Left hindlimb (tissue), 1 donor: ENCODE measurements around the gene DIABLO.
"Not testable (repeated sequence)": the region's sequence is repeated elsewhere in the genome, so short reads cannot be mapped to it uniquely, and the experiment has no call there.

Source experiments
- DNase-seq: peaks from one replicate; pipeline ENCODE4 v3.0.0-alpha.2; 2018

DIABLO gene

DNA sequence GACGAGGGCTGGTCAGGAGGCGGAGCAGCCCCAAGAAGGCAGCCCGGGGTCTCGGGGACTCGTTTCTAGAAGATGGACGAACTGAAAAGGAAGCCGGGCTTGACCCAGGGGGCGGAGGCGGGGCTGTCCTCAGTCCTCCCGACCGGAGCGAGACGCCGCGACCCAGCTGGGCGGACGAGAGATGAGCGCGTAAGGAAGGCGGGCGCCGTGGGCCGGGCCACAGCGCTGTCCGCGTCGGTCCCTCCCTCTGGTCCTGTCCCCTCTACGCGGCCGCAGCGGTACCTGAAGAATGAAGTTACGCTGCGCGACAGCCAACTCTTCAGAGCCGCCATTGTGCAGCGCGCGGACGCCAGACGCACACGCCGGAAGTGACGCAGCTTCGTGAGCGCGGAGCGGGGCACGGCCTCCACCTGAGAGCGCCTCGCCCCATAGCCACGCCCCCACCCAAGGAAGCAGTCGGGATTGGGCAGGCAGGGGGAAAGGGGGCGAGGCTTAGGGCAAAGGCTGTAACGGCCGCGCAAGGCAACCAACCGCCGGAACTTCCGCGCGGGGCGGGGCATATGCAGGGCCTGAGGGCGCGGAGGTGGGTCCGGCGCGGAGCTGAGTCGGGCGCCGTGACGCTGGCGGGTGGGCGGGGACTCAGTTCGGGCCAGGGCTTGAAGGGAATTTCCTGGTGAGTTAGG lies at the start of gene DIABLO:
DIABLO (minus strand) TSS at position 370 of the 683 bp plus-strand sequence; CDS start at position 332, 38 bp downstream.
- DNase-seq = peak; percentile 100

DNA sequence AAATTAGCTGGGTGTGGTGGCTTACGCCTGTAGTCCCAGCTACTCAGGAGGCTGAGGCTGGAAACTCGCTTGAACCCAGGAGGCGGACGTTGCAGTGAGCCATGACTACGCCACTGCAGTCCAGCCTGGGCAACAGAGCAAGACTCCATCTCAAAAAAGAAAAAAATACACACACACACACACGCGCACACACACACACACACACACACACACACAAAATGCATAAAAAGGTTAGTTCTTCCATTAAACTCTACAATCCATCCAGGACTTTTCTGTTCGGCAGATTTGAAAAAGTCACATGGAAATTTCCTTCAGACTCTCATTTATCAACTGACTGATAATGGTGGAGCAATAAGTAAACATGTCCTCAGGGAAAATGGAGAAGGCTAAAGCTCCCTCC lies 49.6 kb upstream of the DIABLO start:
- DNase-seq = no peak

DNA sequence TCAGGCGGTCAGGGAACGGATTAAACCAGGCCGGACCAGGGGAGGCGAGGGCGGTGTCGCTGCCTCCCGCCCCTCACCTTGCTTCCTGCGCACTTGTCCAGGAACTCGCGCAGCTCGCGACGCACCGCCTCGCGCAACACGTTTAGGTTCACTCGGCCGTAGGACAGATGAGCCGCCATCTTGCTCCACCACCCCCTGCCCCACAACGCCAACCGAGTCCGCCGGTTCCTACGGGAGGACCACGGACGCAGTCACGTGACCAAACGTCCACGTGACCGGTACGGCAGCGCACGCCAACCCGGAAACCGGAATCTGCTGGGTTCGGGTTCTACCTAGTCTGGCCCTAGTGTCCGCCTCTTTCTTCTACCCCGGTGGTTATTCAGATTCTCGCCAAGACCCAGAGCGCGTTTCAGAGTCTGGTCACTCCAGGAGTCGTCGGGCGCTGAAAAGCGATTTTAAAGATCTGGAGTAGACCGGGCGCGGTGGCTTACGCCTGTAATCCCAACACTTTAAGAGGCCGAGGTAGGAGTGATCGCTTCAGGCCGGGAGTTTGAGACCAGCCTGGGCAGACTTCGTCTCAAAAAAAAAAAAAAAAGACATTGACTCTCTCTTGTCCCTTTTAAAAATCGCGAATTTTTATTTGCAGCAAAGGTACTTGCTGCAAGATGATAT lies 40.5 kb upstream of the DIABLO start, which contains the start of gene VPS33A:
VPS33A (minus strand) TSS at position 265 of the 672 bp plus-strand sequence; CDS start at position 179, 86 bp downstream.
- DNase-seq = peak; percentile 98

DNA sequence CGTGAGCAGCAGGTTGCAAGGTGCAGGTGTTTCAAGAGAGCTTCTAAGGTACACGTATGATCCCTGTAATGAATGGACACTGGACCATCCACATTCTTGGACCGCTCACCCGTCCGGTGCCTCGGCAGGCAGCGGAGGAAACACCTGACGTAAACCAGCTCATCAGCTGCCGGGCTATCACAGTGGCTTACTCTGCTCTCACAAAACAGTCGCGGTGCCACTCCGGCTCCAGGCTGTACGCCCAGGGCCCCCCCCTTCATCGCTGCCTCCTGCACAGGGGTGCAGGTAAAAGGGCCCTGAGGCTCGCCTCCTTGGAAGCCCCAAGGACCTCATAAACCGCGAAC lies 40.0 kb upstream of the DIABLO start:
- DNase-seq = no peak

DNA sequence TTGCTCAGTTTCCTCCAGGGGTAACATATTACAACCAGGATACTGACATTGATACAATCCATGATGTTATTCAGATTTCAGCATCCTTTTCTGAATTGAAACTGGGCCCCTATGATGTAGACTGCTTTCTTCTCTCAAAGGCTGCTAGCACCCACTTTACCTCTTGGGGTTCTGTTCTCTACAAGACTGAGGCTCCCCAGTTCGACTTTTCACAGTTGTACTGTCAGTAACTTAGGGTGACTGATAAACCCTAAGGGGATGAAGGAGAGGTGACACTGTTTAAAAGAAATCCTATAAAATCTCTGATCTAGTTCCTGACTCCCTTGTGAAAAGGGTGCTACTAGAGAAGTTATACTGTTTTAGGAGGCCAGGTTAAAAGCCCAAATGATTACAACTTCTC lies 39.6 kb upstream of the DIABLO start:
- no peak for DNase-seq

DNA sequence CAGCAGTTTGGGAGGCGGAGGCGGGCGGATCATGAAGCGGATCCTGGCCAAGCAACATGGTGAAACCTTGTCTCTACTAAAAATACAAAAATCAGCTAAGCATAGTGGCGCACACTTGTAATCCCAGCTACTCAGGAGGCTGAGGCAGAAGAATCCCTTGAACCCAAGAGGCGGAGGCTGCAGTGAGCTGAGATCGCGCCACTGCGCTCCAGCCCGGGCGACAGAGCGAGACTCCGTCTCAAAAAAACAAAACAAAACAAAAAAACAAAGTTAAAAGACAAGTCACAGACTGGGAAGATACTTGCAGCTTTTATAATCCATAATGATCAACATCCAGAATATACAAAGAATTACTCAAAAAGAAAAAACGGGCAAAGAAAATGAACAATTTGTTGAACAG lies 34.9 kb upstream of the DIABLO start:
- DNase-seq = not testable (repeated sequence)

DNA sequence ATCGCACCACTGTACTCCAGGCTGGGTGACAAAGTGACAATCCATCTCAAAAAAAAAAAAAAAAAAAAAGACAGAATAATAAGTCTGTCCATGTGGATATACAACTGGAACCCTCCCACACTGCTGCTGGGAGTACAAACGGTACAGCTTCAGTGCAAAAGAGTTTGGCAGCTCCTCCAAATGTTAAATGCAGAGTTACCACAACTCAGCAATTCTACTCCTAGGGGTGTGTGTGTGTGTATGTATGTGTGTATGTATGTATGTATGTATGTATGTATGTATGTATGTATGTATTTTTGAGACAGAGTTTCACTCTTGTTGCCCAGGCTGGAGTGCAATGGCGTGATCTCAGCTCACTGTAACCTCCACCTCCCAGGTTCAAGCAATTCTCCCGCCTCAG lies 33.1 kb upstream of the DIABLO start:
- DNase-seq = not testable (repeated sequence)

DNA sequence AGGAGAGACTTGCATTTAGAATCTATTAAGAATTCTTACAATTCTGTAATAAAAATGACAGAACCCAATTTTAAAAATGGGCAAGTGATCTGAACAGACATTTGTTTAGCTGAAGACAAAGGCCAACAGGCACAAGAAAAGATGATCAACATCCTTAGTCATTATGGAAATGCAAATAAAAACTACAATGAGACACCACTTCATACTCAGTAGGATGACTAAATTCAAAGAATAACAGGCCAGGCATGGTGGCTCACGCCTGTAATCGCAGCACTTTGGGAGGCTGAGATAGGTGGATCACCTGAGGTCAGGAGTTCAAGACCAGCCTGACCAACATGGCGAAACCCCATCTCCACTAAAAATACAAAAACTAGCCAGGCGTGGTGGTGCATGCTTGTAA lies 32.6 kb upstream of the DIABLO start:
- DNase-seq = not testable (repeated sequence)

DNA sequence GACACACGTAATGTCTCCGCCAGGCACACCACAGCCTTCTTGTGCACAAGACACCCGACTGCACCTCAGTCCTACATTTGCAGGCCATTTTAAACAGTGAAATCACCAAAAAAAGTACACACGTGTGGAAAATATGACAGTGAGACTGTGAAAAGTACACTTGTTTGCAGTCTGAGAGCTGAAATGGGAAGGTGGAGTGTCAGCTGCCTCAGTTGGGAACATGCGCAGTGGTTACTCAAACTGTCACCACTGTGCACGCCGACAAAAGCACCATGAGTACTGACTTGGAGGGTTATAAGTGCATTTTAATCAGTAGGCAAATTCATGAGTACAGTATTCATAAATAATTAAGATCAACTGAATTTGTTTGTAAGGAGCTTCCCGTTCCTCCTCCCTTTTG lies 24.7 kb upstream of the DIABLO start:
- DNase-seq = no peak

DNA sequence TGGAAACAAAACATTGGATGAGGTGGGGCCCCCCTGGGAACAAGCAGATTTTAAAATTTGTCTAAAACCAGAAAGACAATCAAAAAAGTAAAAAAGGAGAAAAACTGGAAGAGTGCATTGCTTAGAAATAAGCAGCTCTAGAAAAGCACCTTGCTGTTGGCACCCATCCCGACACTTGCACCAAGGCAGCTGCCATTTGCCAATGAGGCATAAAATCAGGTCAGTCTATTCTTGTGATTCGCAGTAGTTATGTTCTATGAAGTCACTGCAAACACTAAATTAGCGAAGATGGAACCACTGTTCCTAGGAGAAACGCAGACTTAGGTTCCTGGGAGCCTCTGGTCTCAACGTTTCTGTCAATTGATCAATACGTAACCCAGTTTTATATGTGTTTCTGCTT lies 24.2 kb upstream of the DIABLO start:
- DNase-seq = no peak

DNA sequence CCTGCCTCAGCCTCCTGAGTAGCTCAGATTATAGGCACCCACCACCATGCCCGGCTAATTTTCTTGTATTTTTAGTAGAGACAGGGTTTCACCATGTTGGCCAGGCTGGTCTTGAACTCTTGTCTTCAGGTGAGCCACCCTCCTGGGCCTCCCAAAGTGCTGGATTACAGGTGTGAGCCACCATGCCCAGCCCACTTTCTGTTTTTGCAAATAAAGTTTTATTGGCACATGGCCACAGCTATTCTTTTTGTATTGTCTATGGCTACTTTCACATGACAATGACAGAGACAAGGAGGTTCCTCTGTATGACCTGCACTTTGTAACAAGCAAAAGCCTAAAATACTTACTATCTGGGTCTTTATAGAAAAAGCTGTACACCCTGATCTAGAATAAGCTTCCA lies 19.7 kb upstream of the DIABLO start:
- no peak for DNase-seq

DNA sequence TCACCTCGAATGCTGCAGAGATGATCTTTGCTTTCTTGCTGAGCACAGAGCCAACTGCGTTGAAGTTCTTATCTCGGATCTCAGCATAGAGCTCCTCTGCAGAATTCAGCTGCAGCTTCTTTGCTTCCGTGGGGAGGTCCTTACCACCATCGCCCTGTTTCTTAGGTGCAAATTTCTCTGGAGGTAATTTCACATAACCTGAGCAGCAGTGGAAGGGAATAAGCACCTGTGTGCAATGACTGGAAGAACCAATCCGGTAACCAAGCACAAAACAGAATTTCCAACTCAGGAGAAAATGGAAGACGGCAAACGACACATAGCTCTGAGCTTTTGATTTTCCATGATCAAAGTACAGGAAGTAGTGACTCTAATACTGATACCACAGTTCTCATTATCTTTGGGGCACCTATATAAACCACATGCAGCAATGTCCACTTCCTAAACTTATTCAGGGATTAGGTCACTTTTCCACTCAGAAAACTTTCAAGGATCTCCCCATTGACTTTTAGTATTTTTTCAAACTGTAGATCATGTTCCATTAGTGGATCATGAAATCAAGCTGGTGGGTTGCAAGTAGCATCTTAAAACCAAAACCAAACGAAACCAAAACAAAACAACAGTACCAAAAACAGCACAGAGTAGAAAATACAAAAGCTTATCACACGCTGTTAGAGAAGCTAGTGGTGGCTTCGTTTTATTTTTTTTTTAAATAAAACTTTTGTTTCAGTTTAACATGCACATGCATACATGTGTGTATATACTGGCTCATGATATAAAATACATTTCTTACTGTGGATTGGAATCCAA lies 18.9 kb upstream of the DIABLO start:
- no peak for DNase-seq

DNA sequence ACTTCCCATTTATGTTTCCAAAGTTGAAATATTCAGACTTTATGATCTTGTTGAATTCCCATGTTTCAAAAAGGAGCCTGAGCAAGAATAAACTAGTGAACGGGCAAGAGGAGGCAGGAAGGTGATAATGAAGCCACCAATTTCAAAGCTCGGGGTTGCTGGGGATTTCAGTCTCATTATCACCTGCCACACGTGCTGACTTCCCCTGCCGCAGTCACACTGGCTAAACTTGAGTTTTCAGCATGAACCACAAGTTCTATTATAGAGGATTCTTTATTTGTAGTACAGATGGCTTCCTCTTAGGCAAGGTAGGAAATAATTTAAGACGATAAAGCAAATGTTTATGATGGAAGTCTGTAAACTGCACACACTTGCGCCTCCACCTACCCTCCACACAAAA lies 18.1 kb upstream of the DIABLO start:
- no peak for DNase-seq

DNA sequence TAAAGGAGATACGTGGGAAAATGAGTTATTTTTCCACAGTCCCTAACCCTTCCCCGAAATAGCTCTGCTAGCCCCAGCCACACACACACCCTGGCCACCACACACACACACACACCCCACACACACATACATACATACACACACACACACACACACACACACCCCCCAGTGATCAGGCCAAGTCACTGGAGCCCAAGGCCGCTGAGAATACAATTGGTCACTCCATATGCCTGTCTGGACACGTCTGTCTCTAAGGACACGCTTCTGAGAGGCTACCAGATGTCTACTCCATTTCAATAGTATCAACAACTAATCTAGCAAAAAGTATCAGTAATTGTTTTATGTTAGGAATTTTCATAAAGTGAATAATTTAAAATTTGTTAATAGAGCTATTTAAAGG lies 13.0 kb upstream of the DIABLO start:
- no peak for DNase-seq

DNA sequence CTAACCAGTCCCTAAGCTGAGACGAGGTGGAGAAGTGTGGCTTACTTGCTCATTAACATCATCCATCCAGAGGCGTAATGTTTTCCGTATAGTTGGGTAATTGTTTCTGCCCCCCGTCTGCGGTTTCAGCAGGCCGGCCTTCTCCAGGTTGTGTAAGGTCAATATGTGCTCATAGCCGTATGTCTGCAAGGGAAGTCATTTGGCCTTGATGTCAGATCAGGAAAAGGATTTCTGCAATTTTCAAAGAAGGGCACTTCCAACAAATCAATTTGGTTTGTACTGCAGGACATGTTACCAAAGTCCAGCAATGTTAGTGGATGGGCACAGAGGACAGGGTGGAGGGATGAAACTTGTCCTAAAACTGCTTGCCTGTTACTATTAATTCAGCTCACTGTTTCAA lies 9.9 kb upstream of the DIABLO start:
- DNase-seq = no peak

DNA sequence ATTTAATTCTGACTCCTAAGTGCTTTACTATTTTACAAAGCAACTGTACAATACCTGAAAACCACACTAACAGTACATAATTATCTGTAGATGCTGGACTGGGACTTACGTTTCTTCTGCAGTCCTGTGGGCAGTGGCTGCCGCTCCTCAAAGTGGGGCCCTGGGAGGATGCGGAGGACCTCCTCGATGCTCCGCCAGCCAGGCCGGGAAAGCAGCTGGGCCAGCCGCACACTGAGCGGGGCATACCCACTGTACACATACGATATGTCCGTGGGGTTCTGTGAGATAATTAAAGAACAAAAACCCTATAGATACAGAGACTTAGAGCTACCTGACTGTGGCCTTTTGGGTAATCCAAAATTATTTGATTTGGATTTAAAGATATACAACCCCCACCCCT lies 6.8 kb upstream of the DIABLO start:
- DNase-seq = no peak

DNA sequence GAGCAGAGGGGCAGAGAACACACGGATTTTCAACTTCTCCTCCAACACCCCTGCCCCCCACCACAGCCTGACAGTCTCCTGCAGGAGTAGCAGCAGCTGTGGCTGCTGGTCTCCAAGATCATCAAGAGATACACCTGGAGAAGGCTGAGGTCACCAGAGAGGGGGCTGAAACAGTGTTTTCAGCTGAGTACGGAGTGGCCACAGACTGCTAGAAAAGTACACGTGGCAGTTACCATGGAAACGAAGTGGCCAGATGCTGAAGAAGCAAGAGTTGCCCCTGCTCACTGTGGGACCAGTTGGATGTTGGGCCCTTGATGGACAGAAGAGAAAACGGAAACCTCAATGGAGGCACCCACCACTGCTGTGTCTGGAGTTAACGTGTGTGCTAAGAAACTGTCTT lies 4.9 kb upstream of the DIABLO start:
- no peak for DNase-seq

DNA sequence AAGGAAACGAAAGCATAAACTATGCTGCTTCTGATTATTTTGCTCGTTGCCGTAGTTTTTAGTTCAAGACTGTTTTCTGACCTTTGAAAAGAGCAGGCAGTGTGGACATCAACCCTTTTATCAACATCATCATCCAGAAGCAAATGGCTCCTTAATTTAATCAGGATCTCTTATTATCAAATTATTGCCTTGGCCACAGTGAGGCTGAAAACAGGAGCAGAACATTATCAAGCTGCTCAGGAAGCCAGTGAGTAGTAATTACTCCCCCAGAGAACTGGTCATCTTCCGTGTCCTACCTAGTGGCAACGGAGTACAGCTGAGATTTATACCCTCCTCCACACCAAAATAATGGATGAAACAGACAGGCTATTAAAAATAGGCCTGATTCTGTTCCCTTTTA lies 2.2 kb upstream of the DIABLO start:
- DNase-seq = no peak

DNA sequence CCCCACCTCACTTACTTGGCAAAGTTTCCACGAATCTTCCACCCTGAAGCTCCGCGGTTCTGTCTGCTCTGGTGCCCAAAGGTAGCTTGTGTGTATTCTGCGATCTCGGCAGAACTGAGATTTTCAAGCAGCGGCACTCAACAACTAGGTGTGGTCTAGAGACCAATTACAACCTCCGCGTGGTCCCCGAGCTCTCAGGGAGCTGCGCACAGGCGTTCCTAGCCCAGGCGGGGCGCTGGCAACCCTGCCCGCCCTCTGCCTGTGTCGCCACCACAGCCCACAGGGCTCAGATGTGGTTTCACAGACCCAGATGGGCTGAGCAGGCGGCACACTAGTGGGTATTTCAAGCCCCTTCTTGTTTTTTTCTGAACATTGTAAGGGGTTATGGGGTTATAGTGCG lies 1.5 kb upstream of the DIABLO start:
- no peak for DNase-seq

DNA sequence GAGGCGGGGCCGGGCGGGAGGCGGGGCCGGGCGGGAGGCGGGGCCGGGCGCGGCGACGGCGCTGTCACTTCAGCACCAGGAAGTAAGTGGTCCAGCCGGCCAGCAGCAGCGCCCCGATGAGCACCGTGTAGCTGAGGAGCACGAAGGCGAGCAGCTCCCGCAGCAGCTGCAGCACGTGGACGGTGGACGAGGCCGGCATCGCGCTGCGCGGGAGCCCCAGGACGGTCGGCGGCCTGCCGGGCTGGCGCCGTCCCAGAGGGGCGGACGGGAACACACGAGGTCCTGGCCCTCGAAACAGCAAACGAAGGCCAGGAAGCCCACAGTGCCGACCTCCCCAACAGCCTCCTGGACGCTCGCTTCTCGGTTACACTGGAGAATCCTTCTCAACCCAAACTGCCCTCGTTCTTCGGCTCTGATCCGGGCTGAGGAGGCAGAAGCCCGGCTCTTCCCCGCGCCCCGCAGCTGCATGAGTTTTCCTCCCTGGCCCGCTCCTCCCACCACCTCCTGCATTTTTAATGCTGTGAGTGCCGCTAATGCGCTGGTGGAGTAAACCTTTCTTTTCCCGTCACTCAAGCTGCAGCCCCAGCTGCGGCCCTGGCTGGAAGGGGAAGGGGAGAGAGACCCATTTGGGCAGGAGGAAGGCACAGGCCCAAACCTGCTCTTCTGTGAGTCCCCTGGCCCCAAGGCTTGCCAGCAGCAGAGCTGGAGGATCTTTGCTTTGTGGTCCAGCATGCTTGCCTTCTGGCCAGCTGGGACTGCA lies 694 bp upstream of the DIABLO start:
- no peak for DNase-seq

DNA sequence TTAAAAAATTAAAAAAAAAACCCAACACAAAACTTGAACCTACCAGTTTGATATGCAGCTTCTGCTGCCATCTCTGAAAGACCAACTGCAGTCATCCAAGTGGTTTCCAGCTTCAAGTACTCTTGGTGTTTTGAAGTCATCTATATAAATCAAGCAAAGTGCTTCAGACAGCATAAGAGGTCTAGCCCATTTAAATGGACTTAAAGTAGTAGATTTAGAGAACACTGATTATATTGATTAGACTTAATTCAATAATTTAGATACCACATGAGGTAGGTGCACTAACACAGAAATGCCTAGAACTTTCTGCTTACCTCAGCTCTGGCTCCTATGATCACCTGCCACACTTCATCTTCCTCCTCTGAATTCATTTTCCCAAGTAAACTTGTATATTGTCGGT lies 9.4 kb downstream of the DIABLO start:
- no peak for DNase-seq

DNA sequence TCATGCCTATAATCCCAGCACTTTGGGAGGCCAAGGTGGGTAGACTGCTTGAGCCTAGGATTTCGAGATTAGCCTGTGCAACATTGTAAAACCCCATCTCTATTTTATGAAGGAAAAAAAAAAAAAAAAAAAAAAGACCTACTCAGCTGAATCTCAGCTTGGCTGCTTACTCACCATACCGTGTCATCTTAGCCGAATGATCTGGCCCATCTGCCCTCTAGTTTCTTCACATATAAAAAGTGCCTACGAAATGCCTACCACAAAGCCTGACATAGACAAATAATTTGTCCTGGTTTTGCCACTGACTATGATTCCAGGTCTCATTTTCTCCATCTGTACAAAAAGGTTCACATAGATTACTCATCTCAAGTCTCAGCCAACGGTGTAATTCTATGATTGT lies 10.1 kb downstream of the DIABLO start:
- DNase-seq = no peak
